Left lung (tissue), 10 donors: ENCODE results near the gene PPIL6. TPM values are rescaled to one million over a fixed set of nuclear protein-coding genes. Genes with fewer than 3 reads are reported as not detected.

Experiments used
- ATAC-seq: fragments of 200-7000 bp; cut with Tn5 transposase; one replicate; pipeline ENCODE4 v1.9.1; 2020; ENCODE audit warnings: moderate library complexity
- DNase-seq, 4 donors: peaks; one replicate each; pipeline ENCODE4 v3.0.0-alpha.2; 2013 to 2020
- H3K27ac ChIP-seq, 2 donors: fragments of 200-600 bp; sonication (generic) in 1 of 2; one replicate each; pipeline versions ENCODE4 v1.5.0 to v1.8.0; 2020 to 2021
- H3K27me3 ChIP-seq, 2 donors: fragments of 200-600 bp; sonication (generic) in 1 of 2; one replicate each; pipeline versions ENCODE4 v1.5.0 to v1.8.0; 2020 to 2021
- H3K36me3 ChIP-seq, 2 donors: fragments of 200-600 bp; sonication (generic) in 1 of 2; one replicate each; pipeline versions ENCODE4 v1.5.0 to v1.8.0; 2020 to 2021
- H3K4me1 ChIP-seq, 2 donors: fragments of 200-600 bp; one replicate each; pipeline ENCODE4 v1.8.0; 2021
- H3K4me3 ChIP-seq, 2 donors: fragments of 200-600 bp; sonication (generic) in 1 of 2; one replicate each; pipeline versions ENCODE4 v1.5.0 to v1.8.0; 2020 to 2021; ENCODE audit warnings: mild to moderate bottlenecking in 1 of 2
- H3K9me3 ChIP-seq, 2 donors: fragments of 200-600 bp; sonication (generic) in 1 of 2; one replicate each; pipeline versions ENCODE4 v1.5.0 to v1.8.0; 2020 to 2021
- CTCF ChIP-seq, 2 donors: fragments of 200-600 bp; sonication (generic) in 1 of 2; IDR thresholded peaks; one replicate each; pipeline versions ENCODE4 v1.5.0 to v1.8.0; 2021; ENCODE audit warnings: antibody characterized with exemption in 2 of 2
- intact Hi-C, 2 donors: fragments of 100-400 bp; cut with DNase I; formaldehyde crosslinking; loops; one replicate each; pipeline versions ENCODE4 v1.11.2 to v1.14.2; 2022
- polyA plus RNA-seq, 6 donors: library from polyadenylated mRNA; unstranded; fragments of 120-200 nt; gene quantifications; one replicate each; pipeline ENCODE4 v1.2.1, GENCODE V29; 2013; ENCODE audit not compliant: insufficient read length in 6 of 6
- total RNA-seq, 2 donors: library from RNA; stranded (reverse); fragmentation: NEBNext Ultra II Directional; extraction: Animal tissue kit (Norgen Biotek cat#: 25700); gene quantifications; one replicate each; pipeline ENCODE4 v1.2.1, GENCODE V29; 2021
- donor health status: DM: no; HTN: yes; CAD: no.
- donor health status: DM: no; HTN: no; CAD: no.

Gene PPIL6
- total and polyA plus RNA-seq, 8 donors = 4.5 to 15.1 (median 9.9) TPM

DNA sequence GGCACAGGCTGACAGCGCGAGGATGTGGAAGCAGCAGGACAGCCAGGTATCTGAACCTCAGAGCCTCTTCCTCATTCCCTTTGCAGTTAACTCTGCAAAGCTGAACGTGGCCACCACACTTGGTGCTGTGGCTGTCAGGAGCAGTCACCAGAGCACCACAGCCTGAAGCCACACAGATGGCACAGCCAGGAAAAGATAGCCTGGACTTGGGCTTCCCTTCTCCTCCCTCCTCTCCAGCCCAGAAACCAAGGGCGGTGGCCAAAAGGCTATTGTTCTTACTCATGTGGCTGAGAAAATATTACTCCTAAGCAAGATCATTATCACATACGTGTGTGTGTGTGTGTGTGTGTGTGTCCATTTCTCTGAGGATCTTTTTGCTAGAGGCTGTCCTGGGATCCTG lies 97.9 kb downstream of the PPIL6 start:
- TF ChIP-seq CTCF (IDR thresholded peaks at IDR 0.05) = no peak
- ATAC-seq = no peak
- H3K27me3 ChIP-seq = no peaks in the 10 kb centered on the region
- H3K4me1 ChIP-seq = peaks cover 0 to 1% of the 10 kb centered on the region in 2 donors
- no peak for DNase-seq
- no peak overlapping the region for H3K4me3 ChIP-seq
- no peaks in the 10 kb centered on the region for H3K9me3 ChIP-seq
- no peak overlapping the region for H3K27ac ChIP-seq
- no peaks in the 10 kb centered on the region for H3K36me3 ChIP-seq
- intact Hi-C loops = no loop called here

- no peak for ATAC-seq
- intact Hi-C loops = no loop called here
- Histone ChIP-seq H3K36me3 (no peaks in the 10 kb centered on the region), H3K9me3 (no peaks in the 10 kb centered on the region), H3K27me3 (no peaks in the 10 kb centered on the region), H3K27ac (no peak overlapping the region), H3K4me3 (no peak overlapping the region), H3K4me1 (peaks cover 0 to 5% of the 10 kb centered on the region in 2 donors)
- no peak for TF ChIP-seq CTCF (IDR thresholded peaks at IDR 0.05)
- DNase-seq = no peak
Measured at GRCh38 chr6:109340811-109341210, 99.6 kb downstream of the PPIL6 start.

Other genes with a start within 250 kb of the PPIL6 start
- gene CD164, start 58.2 kb downstream of the PPIL6 start, total RNA-seq = 100 to 1,000 TPM; 266 to 284 TPM
- 100 to 1,000 TPM; 268 to 314 (median 287) TPM for gene CD164, start 58.2 kb downstream of the PPIL6 start, polyA plus RNA-seq
- 10 to 100 TPM; 12.8 TPM for gene SMPD2, start 96 bp upstream of the PPIL6 start, total RNA-seq
- gene SMPD2, start 96 bp upstream of the PPIL6 start, polyA plus RNA-seq = 10 to 100 TPM in 5 of 6 donors, 1 to 10 TPM in 1; 9.6 to 13.6 (median 12.3) TPM
- gene MICAL1, start 15.1 kb upstream of the PPIL6 start, total RNA-seq = 10 to 100 TPM; 60.7 to 70.9 TPM
- 10 to 100 TPM; 55.7 to 67.5 (median 59.6) TPM for gene MICAL1, start 15.1 kb upstream of the PPIL6 start, polyA plus RNA-seq
- gene ZBTB24, start 42.6 kb upstream of the PPIL6 start, total RNA-seq = 1 to 10 TPM; 7.3 to 7.7 TPM
- 10 to 100 TPM; 12.3 to 14.5 (median 13.9) TPM for gene ZBTB24, start 42.6 kb upstream of the PPIL6 start, polyA plus RNA-seq